Measurements from ENCODE around the gene VSX1. TPM values are rescaled to one million over a fixed set of nuclear protein-coding genes. Genes with fewer than 3 reads are reported as not detected.
A peak's percentile ranks its signal among the peaks of the same experiment; 100 is the strongest.

VSX1 gene
- total RNA-seq, 2 experiments from 2014 or later: not detected

DNA sequence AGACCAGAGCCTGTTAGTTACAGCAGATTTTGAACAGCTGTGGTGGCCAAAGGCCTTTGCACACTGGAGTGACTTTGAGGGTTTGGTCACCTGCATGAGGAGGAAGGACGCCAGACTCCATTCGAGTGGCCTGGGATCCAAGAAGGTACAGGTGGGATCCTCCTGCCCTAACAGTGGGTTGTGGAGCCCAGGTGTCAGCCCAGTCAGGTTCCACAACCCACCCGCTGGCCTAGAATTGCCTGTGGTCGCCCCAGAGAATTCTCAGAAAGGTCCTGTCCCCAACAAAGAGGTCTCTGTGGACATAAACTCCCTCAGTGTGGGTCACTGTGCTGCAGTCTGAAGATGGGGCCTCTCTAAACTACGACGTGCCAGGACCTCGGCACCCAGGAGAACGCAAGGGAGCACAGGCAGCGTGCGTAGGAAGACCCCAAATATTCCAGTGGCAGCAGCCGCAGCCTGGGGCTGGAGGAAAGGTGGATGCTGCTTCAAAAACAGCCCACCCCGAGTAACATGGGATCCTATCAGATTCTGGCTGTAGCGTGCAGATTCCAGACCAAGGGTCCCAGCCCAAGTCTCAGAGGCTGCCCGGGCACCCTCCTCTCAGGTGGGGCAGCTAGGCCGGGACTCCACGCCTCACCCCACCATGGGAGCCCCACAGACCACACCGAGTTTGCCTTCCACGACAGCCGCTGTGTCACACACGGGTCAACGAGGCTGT is 40.0 kb downstream of the VSX1 start:
- no peak overlapping the region for H3K4me3 Mint-ChIP-seq
- H3K27ac Mint-ChIP-seq: peak overlapping the region; percentile 95
- H3K27ac ChIP-seq (ENCODE audit: low read depth in 1 of 2, low read length in 2 of 2): peak overlapping the region; percentile 78 to 80
- ATAC-seq (ENCODE audit: poor library complexity): no peak
- DNase-seq: no peak
- H3K36me3 ChIP-seq (ENCODE audit: insufficient read depth, low read length): peaks cover 28% of the 10 kb centered on the region
- peaks cover 62% of the 10 kb centered on the region for H3K4me1 Mint-ChIP-seq (ENCODE audit: low read depth)
- intact Hi-C loops (cut with DNase I, micrococcal nuclease): no loop called here
- H3K4me1 ChIP-seq (ENCODE audit: insufficient read depth, low read length): peaks cover 64% of the 10 kb centered on the region
- TF ChIP-seq, protein P1, sequence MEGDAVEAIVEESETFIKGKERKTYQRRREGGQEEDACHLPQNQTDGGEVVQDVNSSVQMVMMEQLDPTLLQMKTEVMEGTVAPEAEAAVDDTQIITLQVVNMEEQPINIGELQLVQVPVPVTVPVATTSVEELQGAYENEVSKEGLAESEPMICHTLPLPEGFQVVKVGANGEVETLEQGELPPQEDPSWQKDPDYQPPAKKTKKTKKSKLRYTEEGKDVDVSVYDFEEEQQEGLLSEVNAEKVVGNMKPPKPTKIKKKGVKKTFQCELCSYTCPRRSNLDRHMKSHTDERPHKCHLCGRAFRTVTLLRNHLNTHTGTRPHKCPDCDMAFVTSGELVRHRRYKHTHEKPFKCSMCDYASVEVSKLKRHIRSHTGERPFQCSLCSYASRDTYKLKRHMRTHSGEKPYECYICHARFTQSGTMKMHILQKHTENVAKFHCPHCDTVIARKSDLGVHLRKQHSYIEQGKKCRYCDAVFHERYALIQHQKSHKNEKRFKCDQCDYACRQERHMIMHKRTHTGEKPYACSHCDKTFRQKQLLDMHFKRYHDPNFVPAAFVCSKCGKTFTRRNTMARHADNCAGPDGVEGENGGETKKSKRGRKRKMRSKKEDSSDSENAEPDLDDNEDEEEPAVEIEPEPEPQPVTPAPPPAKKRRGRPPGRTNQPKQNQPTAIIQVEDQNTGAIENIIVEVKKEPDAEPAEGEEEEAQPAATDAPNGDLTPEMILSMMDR (IDR thresholded peaks at IDR 0.05): no peak
- no peaks in the 10 kb centered on the region for H3K27me3 Mint-ChIP-seq
- no peaks in the 10 kb centered on the region for H3K27me3 ChIP-seq (ENCODE audit: control insufficient read depth in 1 of 2, insufficient read depth in 2 of 2, low read length in 2 of 2)
- no peak overlapping the region for H3K4me3 ChIP-seq (ENCODE audit: low read length)
- H3K9me3 ChIP-seq (ENCODE audit: control insufficient read depth in 1 of 2, insufficient read depth in 1 of 2, low read length in 2 of 2): no peaks in the 10 kb centered on the region
- H3K36me3 Mint-ChIP-seq (ENCODE audit: low read depth): peaks cover 14% of the 10 kb centered on the region
- POLR2A ChIA-PET: interaction anchor here (1.7 kb wide), 1 partner anchor 16 kb away, joined by 8 read pairs; the partner anchor contains the start of gene ACSS1
- CTCF ChIA-PET: no interaction called here
- no peaks in the 10 kb centered on the region for H3K9me3 Mint-ChIP-seq

DNA sequence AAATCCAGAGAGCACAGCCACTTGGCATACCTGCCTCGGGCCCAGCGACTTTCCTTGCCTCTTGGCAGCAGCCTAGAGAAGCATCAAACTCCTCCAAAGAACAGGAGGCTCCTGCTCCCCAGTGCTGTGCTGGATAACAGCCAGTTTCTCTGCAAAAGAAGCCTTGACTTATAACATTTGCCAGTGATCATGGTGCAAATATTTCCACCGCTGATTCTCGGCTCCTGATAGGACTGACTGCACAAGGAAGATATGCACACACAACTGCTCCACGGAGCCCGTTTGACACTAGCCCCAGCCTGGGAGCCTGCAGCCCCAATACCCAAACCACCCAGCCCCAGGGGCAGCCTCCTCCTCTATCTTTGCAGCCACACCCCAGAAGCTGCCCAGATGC is 41.5 kb downstream of the VSX1 start:
- peaks cover 80% of the 10 kb centered on the region for H3K4me1 ChIP-seq (ENCODE audit: insufficient read depth, low read length)
- H3K4me3 ChIP-seq (ENCODE audit: low read length): no peak overlapping the region
- H3K36me3 ChIP-seq (ENCODE audit: insufficient read depth, low read length): peaks cover 19% of the 10 kb centered on the region
- H3K27ac Mint-ChIP-seq: peak overlapping the region; percentile 95
- H3K4me1 Mint-ChIP-seq (ENCODE audit: low read depth): peaks cover 77% of the 10 kb centered on the region
- no peaks in the 10 kb centered on the region for H3K9me3 Mint-ChIP-seq
- no peaks in the 10 kb centered on the region for H3K27me3 ChIP-seq (ENCODE audit: control insufficient read depth in 1 of 2, insufficient read depth in 2 of 2, low read length in 2 of 2)
- peak overlapping the region; percentile 33 to 40 for H3K27ac ChIP-seq (ENCODE audit: low read depth in 1 of 2, low read length in 2 of 2)
- ChIA-PET CTCF (no interaction called here), POLR2A (interaction anchor here (1.7 kb wide), 1 partner anchor 18 kb away, joined by 8 read pairs; the partner anchor contains the start of gene ACSS1)
- no peak overlapping the region for H3K4me3 Mint-ChIP-seq
- TF ChIP-seq, protein P1 (IDR thresholded peaks at IDR 0.05): no peak
- no peaks in the 10 kb centered on the region for H3K27me3 Mint-ChIP-seq
- intact Hi-C loops (cut with DNase I, micrococcal nuclease): no loop called here
- ATAC-seq (ENCODE audit: poor library complexity) (no peak), DNase-seq (no peak)
- no peaks in the 10 kb centered on the region for H3K9me3 ChIP-seq (ENCODE audit: control insufficient read depth in 1 of 2, insufficient read depth in 1 of 2, low read length in 2 of 2)
- H3K36me3 Mint-ChIP-seq (ENCODE audit: low read depth): peaks cover 6% of the 10 kb centered on the region

DNA sequence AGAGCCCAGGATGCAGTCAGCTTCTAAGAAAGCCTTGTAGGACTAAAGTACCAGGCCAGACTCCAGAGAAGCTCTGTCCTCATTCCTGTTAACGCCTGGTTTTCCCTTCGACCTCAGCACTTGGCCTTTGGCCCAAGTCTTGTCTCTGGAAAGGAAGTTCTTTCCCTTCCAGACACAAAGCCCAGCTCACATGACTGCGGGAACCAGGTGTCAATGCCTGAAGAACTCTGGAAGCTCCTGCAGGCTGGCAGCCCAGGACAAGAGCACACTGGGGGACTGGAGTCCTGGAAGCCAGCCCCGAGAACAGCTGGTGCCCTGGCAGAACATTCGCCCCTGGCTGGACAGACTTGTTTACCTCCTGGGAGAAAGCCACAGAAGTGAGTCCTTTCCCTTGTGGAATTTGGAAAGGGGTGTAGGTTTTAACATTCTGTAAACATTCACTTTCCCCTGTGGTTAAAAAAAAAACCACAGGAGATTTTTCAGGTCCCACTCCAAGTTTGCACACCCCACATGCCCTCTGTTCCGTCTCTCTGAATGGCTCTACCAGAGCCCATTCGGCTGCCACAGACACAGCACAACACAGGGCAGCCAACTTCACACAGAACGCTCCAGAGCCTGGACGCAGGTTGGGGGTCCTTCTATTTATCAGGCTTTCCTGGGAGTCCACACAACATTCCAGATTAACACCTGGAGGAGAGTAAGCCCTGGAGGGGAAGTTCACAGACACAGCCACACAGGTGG is 42.1 kb downstream of the VSX1 start:
- Mint-ChIP-seq H3K4me3 (no peak overlapping the region), H3K4me1 (ENCODE audit: low read depth) (peaks cover 81% of the 10 kb centered on the region), H3K27me3 (no peaks in the 10 kb centered on the region), H3K36me3 (ENCODE audit: low read depth) (peaks cover 4% of the 10 kb centered on the region), H3K9me3 (no peaks in the 10 kb centered on the region), H3K27ac (peak overlapping the region; percentile 95)
- no peak for ATAC-seq (ENCODE audit: poor library complexity)
- Histone ChIP-seq H3K27me3 (ENCODE audit: control insufficient read depth in 1 of 2, insufficient read depth in 2 of 2, low read length in 2 of 2) (no peaks in the 10 kb centered on the region), H3K4me1 (ENCODE audit: insufficient read depth, low read length) (peaks cover 83% of the 10 kb centered on the region), H3K27ac (ENCODE audit: low read depth in 1 of 2, low read length in 2 of 2) (peak overlapping the region; percentile 33 to 40), H3K36me3 (ENCODE audit: insufficient read depth, low read length) (peaks cover 19% of the 10 kb centered on the region), H3K9me3 (ENCODE audit: control insufficient read depth in 1 of 2, insufficient read depth in 1 of 2, low read length in 2 of 2) (no peaks in the 10 kb centered on the region), H3K4me3 (ENCODE audit: low read length) (no peak overlapping the region)
- ChIA-PET POLR2A (interaction anchor here (1.1 to 1.3 kb wide), 2 partner anchors 17 to 18 kb away, joined by 4 read pairs; partner anchors contain the start of gene ACSS1), CTCF (no interaction called here)
- TF ChIP-seq, protein P1 (IDR thresholded peaks at IDR 0.05): no peak
- intact Hi-C loops (cut with DNase I, micrococcal nuclease): no loop called here
- DNase-seq: no peak
